Suppressor macrophage treated with lipopolysaccharide for 4 hours (primary cell): ENCODE results near the gene FLAD1.

Experiments
- DNase-seq: peaks from one replicate; pipeline ENCODE4 v3.0.0-alpha.2; 2020

FLAD1 gene

DNA sequence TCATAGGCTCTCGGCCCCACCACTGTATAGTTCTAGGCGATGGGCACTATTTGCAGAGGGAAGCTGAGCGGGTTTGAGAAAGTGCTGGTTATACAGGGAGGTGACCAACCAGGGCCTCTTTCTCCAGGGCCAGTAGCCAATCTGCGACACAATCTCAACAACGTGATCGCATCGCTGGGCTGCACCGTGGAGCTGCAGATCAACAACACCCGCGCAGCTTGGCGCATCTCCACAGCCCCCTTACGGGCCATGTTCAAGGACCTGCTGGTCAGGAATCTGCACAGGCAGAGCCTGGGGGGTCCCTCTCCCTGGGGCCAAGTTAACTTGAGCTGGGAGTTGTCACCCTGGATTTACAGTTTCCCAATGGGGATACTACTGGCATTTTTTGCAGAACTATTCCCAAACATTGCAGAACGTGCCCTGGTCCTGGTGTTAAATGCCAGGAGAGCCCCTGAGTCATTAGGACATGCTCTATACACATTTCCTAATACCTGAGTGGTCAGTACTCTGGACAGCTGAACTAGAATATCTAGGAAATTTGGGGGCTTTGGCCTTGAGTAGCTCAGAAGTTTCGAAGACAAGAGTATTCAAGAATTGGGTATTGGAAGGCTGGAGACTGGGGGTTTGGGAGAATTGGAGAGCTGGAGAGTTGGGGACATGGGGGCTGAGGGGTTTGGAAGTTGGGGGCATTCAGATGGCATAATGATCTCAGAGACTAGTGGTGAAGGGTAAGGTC is 57.4 kb downstream of the FLAD1 start:
- no peak for DNase-seq
